IPS-18a (cell line): ENCODE results near the gene GRIA1.

Experiments used
- H3K27ac ChIP-seq: one replicate; pipeline ENCODE4 v1.5.1; 2013; ENCODE audit warnings: low read length
- H3K27me3 ChIP-seq: one replicate; pipeline ENCODE4 v1.6.1; 2013; ENCODE audit warnings: mild to moderate bottlenecking, low read length; ENCODE audit not compliant: control insufficient read depth, insufficient read depth
- H3K36me3 ChIP-seq: one replicate; pipeline ENCODE4 v1.6.1; 2013; ENCODE audit warnings: low read depth, low read length; ENCODE audit not compliant: control insufficient read depth
- H3K4me1 ChIP-seq: one replicate; pipeline ENCODE4 v1.6.1; 2013; ENCODE audit warnings: low read depth, low read length; ENCODE audit not compliant: control insufficient read depth
- H3K4me3 ChIP-seq: one replicate; pipeline ENCODE4 v1.5.1; 2013; ENCODE audit warnings: low read length
- H3K9ac ChIP-seq: one replicate; pipeline ENCODE4 v1.6.1; 2013; ENCODE audit warnings: mild to moderate bottlenecking, low read length, moderate library complexity
- H3K9me3 ChIP-seq: one replicate; pipeline ENCODE4 v1.6.1; 2013; ENCODE audit warnings: low read depth, low read length; ENCODE audit not compliant: control insufficient read depth

Gene GRIA1

GRCh38 chr5:153618307-153618706 is 127.8 kb downstream of the GRIA1 start:
- Histone ChIP-seq H3K27ac (no peak overlapping the region), H3K36me3 (no peaks in the 10 kb centered on the region), H3K9me3 (no peaks in the 10 kb centered on the region), H3K9ac (no peak overlapping the region), H3K4me1 (no peaks in the 10 kb centered on the region), H3K4me3 (no peak overlapping the region), H3K27me3 (no peaks in the 10 kb centered on the region)

DNA sequence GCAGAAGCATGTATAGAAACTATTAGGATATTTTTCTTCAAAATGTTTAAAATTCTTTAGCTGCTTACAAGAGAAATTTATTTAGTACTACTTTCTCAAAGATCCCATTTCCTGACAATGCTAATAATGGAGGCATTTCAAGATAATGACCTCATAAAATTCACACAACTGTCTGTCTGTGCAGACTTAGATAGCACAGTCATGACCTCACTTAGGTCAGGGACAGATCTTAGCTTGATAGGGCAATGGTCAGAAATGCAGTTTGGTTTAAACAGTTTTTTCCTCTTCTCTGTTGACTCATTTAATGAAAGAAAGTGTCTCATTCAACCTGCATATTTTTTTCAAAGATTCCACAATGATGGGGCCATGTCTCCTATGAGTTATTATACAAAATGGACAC is 128.4 kb downstream of the GRIA1 start:
- no peaks in the 10 kb centered on the region for H3K36me3 ChIP-seq
- no peak overlapping the region for H3K9ac ChIP-seq
- H3K4me1 ChIP-seq, result no peaks in the 10 kb centered on the region
- no peak overlapping the region for H3K27ac ChIP-seq
- no peaks in the 10 kb centered on the region for H3K9me3 ChIP-seq
- H3K4me3 ChIP-seq, result no peak overlapping the region
- no peaks in the 10 kb centered on the region for H3K27me3 ChIP-seq

DNA sequence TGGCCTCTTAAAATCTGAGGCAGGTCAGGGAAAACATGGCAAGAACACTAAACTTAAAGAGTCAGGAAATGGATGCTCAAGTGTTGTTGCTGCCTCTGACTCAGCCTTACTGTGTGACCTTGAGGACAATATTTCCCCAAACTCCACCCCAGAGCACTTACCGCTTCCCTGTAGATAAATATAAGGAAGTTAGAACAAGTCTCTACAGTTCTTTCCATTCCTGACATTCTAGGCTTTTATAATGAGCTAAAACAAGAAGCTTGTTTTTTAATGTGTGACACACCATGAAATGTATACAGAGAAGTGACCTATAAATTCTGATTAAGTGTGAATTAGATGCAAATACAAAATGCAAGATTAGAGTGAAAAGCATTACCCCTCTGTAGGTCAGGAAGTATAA is 129.3 kb downstream of the GRIA1 start:
- Histone ChIP-seq H3K36me3 (no peaks in the 10 kb centered on the region), H3K4me1 (no peaks in the 10 kb centered on the region), H3K4me3 (no peak overlapping the region), H3K9me3 (no peaks in the 10 kb centered on the region), H3K27me3 (no peaks in the 10 kb centered on the region), H3K9ac (no peak overlapping the region), H3K27ac (no peak overlapping the region)

- Histone ChIP-seq H3K27me3 (no peaks in the 10 kb centered on the region), H3K9ac (no peak overlapping the region), H3K4me1 (no peaks in the 10 kb centered on the region), H3K27ac (no peak overlapping the region), H3K4me3 (no peak overlapping the region), H3K36me3 (no peaks in the 10 kb centered on the region), H3K9me3 (no peaks in the 10 kb centered on the region)
Observed at GRCh38 chr5:153623124-153623523, 132.7 kb downstream of the GRIA1 start.

- H3K9ac ChIP-seq, result no peak overlapping the region
- H3K27ac ChIP-seq, result no peak overlapping the region
- H3K4me1 ChIP-seq, result peaks cover 6% of the 10 kb centered on the region
- no peak overlapping the region for H3K4me3 ChIP-seq
- no peaks in the 10 kb centered on the region for H3K27me3 ChIP-seq
- no peaks in the 10 kb centered on the region for H3K9me3 ChIP-seq
- H3K36me3 ChIP-seq, result no peaks in the 10 kb centered on the region
Observed at GRCh38 chr5:153623751-153624450, 133.4 kb downstream of the GRIA1 start.

DNA sequence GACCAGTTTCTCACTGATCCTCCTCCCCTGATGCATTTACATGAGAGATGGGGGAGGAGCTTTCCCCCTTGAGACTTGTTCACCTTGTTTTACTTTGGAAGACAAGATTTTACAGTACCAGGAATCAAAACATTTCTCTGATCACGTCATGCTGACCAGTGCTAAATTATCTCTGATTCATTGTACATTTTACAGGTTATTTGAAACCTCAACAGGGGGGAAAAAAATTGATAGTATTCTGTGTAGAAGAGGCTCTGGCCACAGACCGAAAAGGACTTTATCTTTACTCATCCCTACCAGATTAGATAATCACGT is 133.9 kb downstream of the GRIA1 start:
- H3K9ac ChIP-seq, result no peak overlapping the region

GRCh38 chr5:153625826-153626354 is 135.4 kb downstream of the GRIA1 start:
- Histone ChIP-seq H3K9me3 (no peaks in the 10 kb centered on the region), H3K4me3 (no peak overlapping the region), H3K9ac (no peak overlapping the region), H3K4me1 (peaks cover 14% of the 10 kb centered on the region), H3K27me3 (no peaks in the 10 kb centered on the region), H3K36me3 (no peaks in the 10 kb centered on the region), H3K27ac (no peak overlapping the region)

More for the DNA sequence above, 133.9 kb downstream of the GRIA1 start:
- no peaks in the 10 kb centered on the region for H3K9me3 ChIP-seq
- H3K4me3 ChIP-seq, result no peak overlapping the region
- peaks cover 11% of the 10 kb centered on the region for H3K4me1 ChIP-seq
- no peak overlapping the region for H3K27ac ChIP-seq
- H3K36me3 ChIP-seq, result no peaks in the 10 kb centered on the region
- H3K27me3 ChIP-seq, result no peaks in the 10 kb centered on the region

- no peak overlapping the region for H3K4me3 ChIP-seq
- H3K4me1 ChIP-seq, result peaks cover 14% of the 10 kb centered on the region
- H3K9me3 ChIP-seq, result no peaks in the 10 kb centered on the region
Observed at GRCh38 chr5:153626836-153627235, 136.4 kb downstream of the GRIA1 start.

GRCh38 chr5:153629027-153629895 is 138.8 kb downstream of the GRIA1 start:
- Histone ChIP-seq H3K9ac (no peak overlapping the region), H3K9me3 (no peaks in the 10 kb centered on the region), H3K36me3 (no peaks in the 10 kb centered on the region), H3K4me1 (peaks cover 14% of the 10 kb centered on the region), H3K4me3 (no peak overlapping the region), H3K27ac (no peak overlapping the region), H3K27me3 (no peaks in the 10 kb centered on the region)

More at GRCh38 chr5:153626836-153627235, 136.4 kb downstream of the GRIA1 start:
- H3K27ac ChIP-seq, result no peak overlapping the region
- no peaks in the 10 kb centered on the region for H3K27me3 ChIP-seq
- no peak overlapping the region for H3K9ac ChIP-seq
- no peaks in the 10 kb centered on the region for H3K36me3 ChIP-seq

DNA sequence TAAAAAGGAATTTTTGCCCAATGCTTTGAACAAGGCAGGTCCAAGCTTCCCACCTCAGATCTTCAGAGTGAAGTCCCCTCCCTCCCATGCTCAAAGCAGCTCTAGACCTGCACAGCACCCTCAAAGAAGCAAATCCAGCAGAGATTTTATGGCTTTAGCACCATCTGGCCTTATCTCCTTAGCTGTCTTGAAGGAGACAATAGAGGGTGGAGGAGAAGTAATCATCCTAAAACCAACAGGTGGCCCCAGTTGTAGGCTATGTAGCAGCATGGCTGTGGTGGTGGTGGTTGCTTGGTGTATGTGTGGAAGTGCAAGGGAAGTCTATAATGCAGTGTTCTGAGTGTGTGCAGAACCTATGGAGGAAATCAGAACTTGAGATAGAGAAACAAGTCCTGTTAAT is 140.1 kb downstream of the GRIA1 start:
- H3K27me3 ChIP-seq, result no peaks in the 10 kb centered on the region
- peaks cover 14% of the 10 kb centered on the region for H3K4me1 ChIP-seq
- no peak overlapping the region for H3K9ac ChIP-seq
- no peaks in the 10 kb centered on the region for H3K36me3 ChIP-seq
- no peak overlapping the region for H3K27ac ChIP-seq
- H3K4me3 ChIP-seq, result no peak overlapping the region
- H3K9me3 ChIP-seq, result no peaks in the 10 kb centered on the region

- no peaks in the 10 kb centered on the region for H3K9me3 ChIP-seq
- peaks cover 14% of the 10 kb centered on the region for H3K4me1 ChIP-seq
- H3K4me3 ChIP-seq, result no peak overlapping the region
- H3K27ac ChIP-seq, result no peak overlapping the region
- H3K36me3 ChIP-seq, result no peaks in the 10 kb centered on the region
- no peaks in the 10 kb centered on the region for H3K27me3 ChIP-seq
- no peak overlapping the region for H3K9ac ChIP-seq
Observed at GRCh38 chr5:153632748-153633290, 142.3 kb downstream of the GRIA1 start.
